Ascending aorta (tissue), 2 donors: ENCODE data around the gene WDR4. TPM values are rescaled to one million over a fixed set of nuclear protein-coding genes. Genes with fewer than 3 reads are reported as not detected.

Source experiments
- DNase-seq, 2 donors: peaks; one replicate each; pipeline ENCODE4 v3.0.0-alpha.2; 2019; ENCODE audit warnings: low spot score in 2 of 2
- H3K27ac ChIP-seq, 2 donors: fragments of 200-600 bp; sonication (generic); one replicate each; pipeline ENCODE4 v1.5.1; 2016 to 2017; ENCODE audit warnings: mild to moderate bottlenecking in 1 of 2
- H3K27me3 ChIP-seq: fragments of 200-600 bp; sonication (generic); one replicate; pipeline ENCODE4 v1.5.1; 2017
- H3K36me3 ChIP-seq, 2 donors: fragments of 200-600 bp; sonication (generic); one replicate each; pipeline ENCODE4 v1.5.1; 2016
- H3K4me1 ChIP-seq, 2 donors: fragments of 200-600 bp; sonication (generic); one replicate each; pipeline ENCODE4 v1.5.1; 2016 to 2017; ENCODE audit warnings: mild to moderate bottlenecking in 1 of 2
- H3K4me3 ChIP-seq, 2 donors: fragments of 200-600 bp; sonication (generic); one replicate each; pipeline ENCODE4 v1.5.1; 2016 to 2017; ENCODE audit warnings: mild to moderate bottlenecking in 1 of 2
- H3K9me3 ChIP-seq, 2 donors: fragments of 200-600 bp; sonication (generic); one replicate each; pipeline ENCODE4 v1.5.1; 2016
- intact Hi-C: fragments of 100-400 bp; cut with DNase I; formaldehyde crosslinking; loops from one replicate; pipeline ENCODE4 v1.15.1; 2023
- total RNA-seq: library from RNA; depleted of rRNA; stranded (reverse); fragments of >200 nt; gene quantifications from one replicate; pipeline ENCODE4 v1.1.0, GENCODE V29; 2016
- TF ChIP-seq, protein P1 (sequence below), 3 experiments: fragments of 200-600 bp in 2 of 3; fragments of 450-650 bp in 1 of 3; sonication (generic) in 2 of 3; IDR thresholded peaks; one replicate each; pipeline ENCODE4 v1.5.1; 2016 to 2019; ENCODE audit warnings: antibody characterized with exemption in 3 of 3, mild to moderate bottlenecking in 1 of 3, moderate library complexity in 1 of 3

Gene WDR4
- total RNA-seq, 1 donor from 2014 or later = 51.9 TPM

- H3K4me1 ChIP-seq = no peaks in the 10 kb centered on the region
- H3K36me3 ChIP-seq = peaks cover 68 to 96% of the 10 kb centered on the region in 2 donors
- intact Hi-C loops = no loop called here
- H3K9me3 ChIP-seq = no peaks in the 10 kb centered on the region
- no peaks in the 10 kb centered on the region for H3K27me3 ChIP-seq
- H3K4me3 ChIP-seq = no peak overlapping the region
- no peak for DNase-seq
- TF ChIP-seq, protein P1, sequence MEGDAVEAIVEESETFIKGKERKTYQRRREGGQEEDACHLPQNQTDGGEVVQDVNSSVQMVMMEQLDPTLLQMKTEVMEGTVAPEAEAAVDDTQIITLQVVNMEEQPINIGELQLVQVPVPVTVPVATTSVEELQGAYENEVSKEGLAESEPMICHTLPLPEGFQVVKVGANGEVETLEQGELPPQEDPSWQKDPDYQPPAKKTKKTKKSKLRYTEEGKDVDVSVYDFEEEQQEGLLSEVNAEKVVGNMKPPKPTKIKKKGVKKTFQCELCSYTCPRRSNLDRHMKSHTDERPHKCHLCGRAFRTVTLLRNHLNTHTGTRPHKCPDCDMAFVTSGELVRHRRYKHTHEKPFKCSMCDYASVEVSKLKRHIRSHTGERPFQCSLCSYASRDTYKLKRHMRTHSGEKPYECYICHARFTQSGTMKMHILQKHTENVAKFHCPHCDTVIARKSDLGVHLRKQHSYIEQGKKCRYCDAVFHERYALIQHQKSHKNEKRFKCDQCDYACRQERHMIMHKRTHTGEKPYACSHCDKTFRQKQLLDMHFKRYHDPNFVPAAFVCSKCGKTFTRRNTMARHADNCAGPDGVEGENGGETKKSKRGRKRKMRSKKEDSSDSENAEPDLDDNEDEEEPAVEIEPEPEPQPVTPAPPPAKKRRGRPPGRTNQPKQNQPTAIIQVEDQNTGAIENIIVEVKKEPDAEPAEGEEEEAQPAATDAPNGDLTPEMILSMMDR (IDR thresholded peaks at IDR 0.05) = no peak
- no peak overlapping the region for H3K27ac ChIP-seq
These were observed 24.9 kb downstream of the WDR4 start for GRCh38 chr21:42854246-42855010.

- H3K27me3 ChIP-seq = no peaks in the 10 kb centered on the region
- no peaks in the 10 kb centered on the region for H3K4me1 ChIP-seq
- TF ChIP-seq, protein P1 (IDR thresholded peaks at IDR 0.05) = no peak
- DNase-seq = no peak
- H3K27ac ChIP-seq = no peak overlapping the region
- no peak overlapping the region for H3K4me3 ChIP-seq
- H3K36me3 ChIP-seq = peaks cover 66 to 92% of the 10 kb centered on the region in 2 donors
- intact Hi-C loops = no loop called here
- no peaks in the 10 kb centered on the region for H3K9me3 ChIP-seq
These were observed 25.7 kb downstream of the WDR4 start for GRCh38 chr21:42853621-42854020.

DNA sequence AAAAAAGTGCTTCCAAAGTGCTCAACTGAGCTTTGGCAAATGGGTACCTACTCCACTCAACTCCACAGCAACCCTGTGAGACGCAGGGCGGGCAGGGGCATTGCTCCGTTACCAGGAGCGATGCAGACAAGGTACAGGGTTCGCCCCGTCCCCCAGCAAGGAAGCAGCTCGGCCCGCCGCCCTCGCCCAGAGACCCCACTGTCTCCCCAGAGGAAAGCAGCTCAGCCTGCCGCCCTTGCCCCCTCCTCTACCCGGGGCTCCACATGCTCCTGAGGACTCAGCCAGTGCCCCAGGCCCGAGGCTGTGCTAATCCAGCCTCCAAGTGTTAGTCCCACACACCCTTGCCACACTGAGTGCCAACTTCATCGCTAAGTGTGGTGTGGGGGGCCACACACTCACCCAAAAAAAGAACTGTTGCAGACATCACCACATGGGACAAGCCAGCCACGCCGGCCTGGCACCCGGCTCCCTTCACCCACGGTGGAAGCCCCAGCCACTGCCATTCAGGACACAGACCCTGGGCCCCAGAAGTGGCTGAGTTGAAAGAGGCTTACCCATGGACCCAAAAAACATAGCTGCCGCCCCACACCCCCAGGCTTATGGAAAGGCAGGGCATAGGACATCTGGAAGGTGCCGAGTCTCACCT is 26.3 kb downstream of the WDR4 start:
- TF ChIP-seq, protein P1 (IDR thresholded peaks at IDR 0.05) = no peak
- H3K9me3 ChIP-seq = no peaks in the 10 kb centered on the region
- H3K36me3 ChIP-seq = peaks cover 67 to 87% of the 10 kb centered on the region in 2 donors
- H3K27me3 ChIP-seq = no peaks in the 10 kb centered on the region
- H3K4me1 ChIP-seq = no peaks in the 10 kb centered on the region
- no peak overlapping the region for H3K27ac ChIP-seq
- H3K4me3 ChIP-seq = no peak overlapping the region
- intact Hi-C loops = no loop called here
- DNase-seq = no peak

DNA sequence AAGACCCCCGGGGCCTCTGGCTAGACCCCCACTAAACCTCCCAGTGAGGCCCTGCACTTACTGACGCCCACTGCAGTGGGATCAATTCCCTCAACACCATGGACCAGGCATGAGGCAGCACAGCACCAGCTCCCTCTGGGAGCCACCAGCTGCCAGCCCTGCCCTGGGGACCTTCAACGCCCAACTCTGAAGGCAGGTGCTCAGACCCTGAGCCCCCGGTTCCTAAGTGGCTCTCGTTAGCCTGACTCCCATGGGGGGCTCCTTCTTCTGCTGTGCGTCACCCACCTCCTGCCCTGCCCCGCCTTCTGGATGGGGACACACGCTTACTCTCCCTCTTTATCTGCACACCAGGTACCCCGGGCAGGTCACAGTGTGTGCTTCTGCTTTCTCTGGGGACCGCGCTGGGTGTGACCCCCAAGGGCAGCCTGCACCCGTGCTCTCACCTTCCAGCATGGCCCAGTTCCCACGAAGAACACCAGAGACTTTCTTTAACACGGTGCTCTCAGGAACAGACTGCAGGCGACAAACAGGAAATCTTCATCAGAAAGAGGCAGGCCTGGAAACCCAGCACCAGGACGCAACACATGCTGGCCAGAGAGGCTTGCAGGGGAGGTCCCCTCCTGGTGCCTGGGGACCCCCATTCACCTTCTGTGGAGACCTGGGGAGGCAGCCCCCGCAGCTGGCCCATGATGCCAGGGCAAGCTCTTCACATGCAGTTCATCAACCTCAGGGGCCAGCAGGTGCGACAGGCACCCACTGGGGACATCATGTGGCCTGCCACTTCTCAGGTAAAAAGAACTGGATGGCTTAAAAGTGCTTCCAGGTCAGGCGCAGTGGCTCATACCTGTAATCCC is 27.3 kb downstream of the WDR4 start:
- TF ChIP-seq, protein P1 (IDR thresholded peaks at IDR 0.05) = no peak
- no peaks in the 10 kb centered on the region for H3K4me1 ChIP-seq
- no peaks in the 10 kb centered on the region for H3K9me3 ChIP-seq
- no peak overlapping the region for H3K27ac ChIP-seq
- no peaks in the 10 kb centered on the region for H3K27me3 ChIP-seq
- intact Hi-C loops = no loop called here
- DNase-seq = no peak
- peaks cover 69 to 92% of the 10 kb centered on the region in 2 donors for H3K36me3 ChIP-seq
- H3K4me3 ChIP-seq = no peak overlapping the region

GRCh38 chr21:42850866-42851391 is 28.4 kb downstream of the WDR4 start:
- H3K36me3 ChIP-seq = peaks cover 64 to 89% of the 10 kb centered on the region in 2 donors

More at GRCh38 chr21:42850866-42851391, 28.4 kb downstream of the WDR4 start:
- intact Hi-C loops = no loop called here
- no peak for DNase-seq
- H3K4me3 ChIP-seq = no peak overlapping the region
- H3K9me3 ChIP-seq = no peaks in the 10 kb centered on the region
- H3K4me1 ChIP-seq = no peaks in the 10 kb centered on the region
- no peak overlapping the region for H3K27ac ChIP-seq
- TF ChIP-seq, protein P1 (IDR thresholded peaks at IDR 0.05) = no peak
- no peaks in the 10 kb centered on the region for H3K27me3 ChIP-seq
